Activated T-cell treated with anti-CD3 and anti-CD28 coated beads, Interleukin-2, amount 50 U/mL, for 4 hours (primary cell): ENCODE data around the gene BRF1. TPM values are rescaled to one million over a fixed set of nuclear protein-coding genes. Genes with fewer than 3 reads are reported as not detected.

Experiments used
- ATAC-seq, 2 donors: fragments of 200-7000 bp; cut with Tn5 transposase; one replicate each; pipeline ENCODE4 v1.10.0; 2021
- DNase-seq: peaks from one replicate; pipeline ENCODE4 v3.0.0-alpha.2; 2020
- H3K27me3 Mint-ChIP-seq: one replicate; pipeline ENCODE4 v1.8.0; 2021; ENCODE audit warnings: low read depth, mixed read lengths
- H3K36me3 Mint-ChIP-seq: one replicate; pipeline ENCODE4 v1.8.0; 2022; ENCODE audit warnings: mixed read lengths; ENCODE audit not compliant: insufficient read depth
- H3K4me1 Mint-ChIP-seq: one replicate; pipeline ENCODE4 v1.8.0; 2021; ENCODE audit warnings: low read depth, mixed read lengths
- H3K4me3 Mint-ChIP-seq: one replicate; pipeline ENCODE4 v1.8.0; 2021; ENCODE audit warnings: mild to moderate bottlenecking, moderate library complexity, mixed read lengths
- H3K9me3 Mint-ChIP-seq: one replicate; pipeline ENCODE4 v1.8.0; 2021; ENCODE audit warnings: mixed read lengths
- total RNA-seq, 3 donors: library from RNA; stranded (reverse); gene quantifications; one replicate each; pipeline ENCODE4 v1.2.1, GENCODE V29; 2021

Gene BRF1
- total RNA-seq, 3 donors from 2014 or later = 33.5 to 36.4 (median 35.4) TPM

DNA sequence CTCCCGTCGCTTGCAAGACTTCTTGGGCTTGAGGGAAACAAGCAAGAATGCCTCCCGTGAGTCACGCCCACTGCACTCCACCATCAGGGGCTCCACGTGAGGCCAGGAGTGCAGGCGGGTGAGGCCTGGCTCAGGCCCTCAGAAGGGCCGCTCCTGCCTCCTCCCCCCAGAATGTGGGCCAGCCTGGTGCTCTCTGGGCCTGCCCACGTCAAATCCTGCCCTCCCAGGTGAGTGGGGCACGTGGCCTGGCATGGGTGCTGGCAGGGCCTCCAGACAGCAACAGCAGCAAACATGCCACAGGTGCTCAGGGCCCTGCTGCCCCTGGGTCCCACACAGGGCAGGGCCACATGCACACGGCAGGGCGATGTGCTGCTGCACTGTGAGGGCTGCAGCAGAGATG is 83.0 kb downstream of the BRF1 start:
- DNase-seq (no peak), ATAC-seq (no peak)
- H3K36me3 Mint-ChIP-seq = peaks cover 31% of the 10 kb centered on the region
- H3K9me3 Mint-ChIP-seq = no peaks in the 10 kb centered on the region
- H3K27me3 Mint-ChIP-seq = no peaks in the 10 kb centered on the region
- no peaks in the 10 kb centered on the region for H3K4me1 Mint-ChIP-seq
- no peak overlapping the region for H3K4me3 Mint-ChIP-seq

DNA sequence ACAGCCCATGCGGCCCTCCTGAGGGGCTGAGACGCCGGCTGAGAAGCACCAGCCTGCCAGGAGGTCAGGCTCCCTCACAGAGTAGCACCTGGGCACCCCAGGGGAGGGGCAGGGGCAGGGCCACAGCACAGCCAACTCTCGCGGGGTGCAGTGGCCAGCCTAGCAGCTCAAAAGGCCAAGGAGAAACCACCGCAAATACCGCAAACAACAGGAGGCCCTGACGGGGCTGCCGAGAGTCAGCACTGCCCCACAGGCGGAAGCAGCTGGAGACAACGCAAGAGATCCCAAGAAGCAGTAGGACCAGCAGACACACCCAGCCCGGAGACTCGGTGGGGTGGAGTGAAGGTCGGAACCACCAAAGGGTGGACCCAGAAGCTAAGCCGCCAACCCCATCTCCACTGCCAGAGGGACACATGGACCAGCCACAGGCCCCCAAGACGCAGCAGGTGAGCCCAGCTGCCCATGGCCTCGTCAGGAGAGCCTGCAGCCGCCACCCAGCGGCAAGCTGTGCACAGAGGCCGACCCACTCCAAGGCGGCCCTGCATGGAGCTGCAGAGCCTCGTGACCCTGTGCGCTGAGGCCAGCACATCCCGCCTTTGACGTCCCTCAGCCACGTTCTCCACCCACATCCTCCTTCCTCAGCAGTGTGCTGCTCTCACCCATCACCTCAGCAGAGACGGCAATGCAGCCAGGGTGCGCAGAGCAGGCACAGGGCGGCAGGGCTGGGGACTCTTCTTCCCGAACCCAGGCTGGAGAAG is 84.1 kb downstream of the BRF1 start:
- peaks cover 24% of the 10 kb centered on the region for H3K36me3 Mint-ChIP-seq
- no peak for ATAC-seq
- no peaks in the 10 kb centered on the region for H3K27me3 Mint-ChIP-seq
- no peak overlapping the region for H3K4me3 Mint-ChIP-seq
- H3K9me3 Mint-ChIP-seq = no peaks in the 10 kb centered on the region
- no peaks in the 10 kb centered on the region for H3K4me1 Mint-ChIP-seq
- no peak for DNase-seq

DNA sequence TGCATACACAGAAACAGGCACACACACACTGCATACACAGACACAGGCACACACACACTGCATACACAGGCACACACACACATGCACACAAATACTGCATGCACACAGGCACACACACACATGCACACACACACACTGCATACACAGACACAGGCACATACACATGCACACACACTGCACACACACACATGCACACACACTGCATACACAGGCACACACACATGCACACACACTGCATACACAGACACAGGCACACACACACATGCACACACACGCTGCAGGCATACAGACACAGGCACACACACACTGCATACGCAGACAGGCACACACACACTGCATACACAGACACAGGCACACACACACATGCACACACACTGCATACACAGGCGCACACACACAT is 85.2 kb downstream of the BRF1 start:
- Mint-ChIP-seq H3K36me3 (peaks cover 22% of the 10 kb centered on the region), H3K9me3 (no peaks in the 10 kb centered on the region), H3K4me3 (no peak overlapping the region), H3K4me1 (no peaks in the 10 kb centered on the region), H3K27me3 (no peaks in the 10 kb centered on the region)
- no peak for DNase-seq
- ATAC-seq = no peak

DNA sequence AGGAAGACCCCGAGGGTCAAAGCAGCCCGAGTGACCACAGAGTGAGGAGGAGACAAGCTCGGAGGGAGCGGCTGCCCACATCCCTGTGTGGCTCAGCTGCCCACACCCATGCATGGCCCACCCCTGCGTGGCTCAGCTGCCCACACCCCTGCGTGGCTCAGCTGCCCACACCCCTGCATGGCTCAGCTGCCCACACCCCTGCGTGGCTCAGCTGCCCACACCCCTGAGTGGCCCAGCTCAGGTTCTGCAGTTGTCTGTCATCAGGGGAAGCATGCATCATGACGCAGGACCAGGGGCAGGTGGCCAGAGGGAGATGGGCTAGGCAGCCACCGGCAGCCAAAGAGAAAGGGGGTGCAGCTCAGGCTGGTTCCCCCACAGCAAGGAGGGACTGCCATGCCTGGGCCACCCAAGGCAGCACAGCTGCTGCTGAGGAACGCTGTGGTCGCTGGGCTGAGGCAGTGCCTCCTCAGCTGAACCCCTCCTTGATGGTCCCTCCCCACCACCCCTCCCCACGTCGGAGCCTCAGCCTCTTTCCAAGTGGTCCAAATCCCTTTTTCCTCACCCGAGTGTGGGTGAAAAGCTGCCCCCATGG is 86.4 kb downstream of the BRF1 start:
- Mint-ChIP-seq H3K4me1 (no peaks in the 10 kb centered on the region), H3K27me3 (no peaks in the 10 kb centered on the region), H3K4me3 (no peak overlapping the region), H3K9me3 (no peaks in the 10 kb centered on the region), H3K36me3 (peaks cover 18% of the 10 kb centered on the region)
- ATAC-seq = no peak
- no peak for DNase-seq

DNA sequence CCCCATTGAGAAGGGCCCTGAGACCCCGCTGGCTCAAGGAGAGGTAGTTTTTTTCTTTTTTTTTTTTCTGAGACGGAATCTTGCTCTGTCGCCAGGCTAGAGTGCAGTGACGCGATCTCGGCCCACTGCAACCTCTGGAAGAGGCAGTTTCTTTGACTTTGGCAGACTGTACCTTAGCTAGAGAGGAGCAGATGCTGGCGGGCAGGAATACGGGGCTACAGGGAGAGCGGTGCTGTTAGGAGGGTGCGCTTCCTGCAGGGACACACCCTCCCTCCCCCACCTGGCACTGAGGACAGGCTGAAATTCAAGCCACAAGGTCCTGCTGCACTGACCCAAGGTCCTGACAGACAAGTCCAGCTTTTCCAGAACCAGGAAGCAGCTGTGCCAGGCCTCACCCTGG is 87.4 kb downstream of the BRF1 start:
- Mint-ChIP-seq H3K4me3 (no peak overlapping the region), H3K27me3 (no peaks in the 10 kb centered on the region), H3K9me3 (no peaks in the 10 kb centered on the region), H3K36me3 (peaks cover 13% of the 10 kb centered on the region), H3K4me1 (no peaks in the 10 kb centered on the region)
- no peak for DNase-seq
- ATAC-seq = no peak

DNA sequence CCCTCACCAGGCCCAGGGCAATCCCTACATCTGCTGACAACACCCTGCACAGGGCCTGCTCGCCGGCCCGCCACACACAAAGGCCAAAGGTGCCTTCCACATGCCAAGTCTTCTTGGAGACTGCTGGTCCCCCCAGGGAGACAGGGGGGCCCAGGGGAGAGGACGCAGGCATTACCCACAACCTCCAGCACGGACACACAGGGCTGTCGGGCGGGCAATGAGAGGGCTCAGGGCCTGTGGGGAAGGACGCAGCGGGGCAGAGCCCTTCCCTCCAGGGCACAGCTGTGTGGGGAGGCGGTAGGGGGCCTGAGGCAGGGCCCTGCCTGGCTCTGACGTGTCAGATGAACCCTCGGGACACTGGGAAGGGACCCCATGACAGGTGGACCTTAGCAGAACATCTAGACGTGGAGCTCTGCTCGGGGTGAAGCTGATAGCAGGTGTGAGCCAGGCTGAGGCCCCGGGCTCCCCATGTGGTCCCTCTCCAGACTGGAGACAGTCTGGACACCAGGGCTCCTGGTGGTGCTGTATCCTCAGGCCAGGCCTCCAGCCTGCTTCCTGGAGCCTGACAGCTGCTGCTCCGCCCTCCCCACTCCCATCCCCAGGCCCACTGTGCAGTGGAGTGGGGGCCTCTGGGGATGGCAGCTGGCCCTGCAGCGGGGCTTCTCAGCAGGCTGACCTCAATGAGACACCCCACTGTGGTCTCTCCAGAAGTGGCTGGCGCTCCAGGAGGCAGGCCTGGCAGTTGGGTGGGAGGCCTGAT is 88.1 kb downstream of the BRF1 start:
- no peaks in the 10 kb centered on the region for H3K4me1 Mint-ChIP-seq
- H3K9me3 Mint-ChIP-seq = no peaks in the 10 kb centered on the region
- ATAC-seq (no peak), DNase-seq (no peak)
- H3K27me3 Mint-ChIP-seq = no peaks in the 10 kb centered on the region
- H3K36me3 Mint-ChIP-seq = peaks cover 12% of the 10 kb centered on the region
- H3K4me3 Mint-ChIP-seq = no peak overlapping the region

DNA sequence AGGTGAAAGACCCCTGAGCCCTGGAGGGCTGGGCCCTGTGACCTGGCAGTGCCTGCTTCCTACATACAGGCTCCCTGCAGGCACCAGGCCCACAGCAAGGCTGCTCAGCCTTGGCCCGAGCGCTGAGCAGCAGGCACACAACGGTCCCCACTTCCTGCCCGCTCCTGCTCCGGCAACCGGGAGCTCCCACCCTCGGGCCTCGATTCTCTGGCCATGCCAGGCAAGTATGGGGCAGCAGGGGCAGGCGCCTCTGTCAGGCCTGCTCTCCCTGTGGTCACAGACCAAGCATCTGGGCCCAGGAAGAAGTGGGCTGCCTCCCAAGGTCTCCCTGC is 89.1 kb downstream of the BRF1 start:
- Mint-ChIP-seq H3K9me3 (no peaks in the 10 kb centered on the region), H3K27me3 (no peaks in the 10 kb centered on the region), H3K4me3 (no peak overlapping the region), H3K4me1 (no peaks in the 10 kb centered on the region), H3K36me3 (peaks cover 12% of the 10 kb centered on the region)
- DNase-seq (no peak), ATAC-seq (no peak)

DNA sequence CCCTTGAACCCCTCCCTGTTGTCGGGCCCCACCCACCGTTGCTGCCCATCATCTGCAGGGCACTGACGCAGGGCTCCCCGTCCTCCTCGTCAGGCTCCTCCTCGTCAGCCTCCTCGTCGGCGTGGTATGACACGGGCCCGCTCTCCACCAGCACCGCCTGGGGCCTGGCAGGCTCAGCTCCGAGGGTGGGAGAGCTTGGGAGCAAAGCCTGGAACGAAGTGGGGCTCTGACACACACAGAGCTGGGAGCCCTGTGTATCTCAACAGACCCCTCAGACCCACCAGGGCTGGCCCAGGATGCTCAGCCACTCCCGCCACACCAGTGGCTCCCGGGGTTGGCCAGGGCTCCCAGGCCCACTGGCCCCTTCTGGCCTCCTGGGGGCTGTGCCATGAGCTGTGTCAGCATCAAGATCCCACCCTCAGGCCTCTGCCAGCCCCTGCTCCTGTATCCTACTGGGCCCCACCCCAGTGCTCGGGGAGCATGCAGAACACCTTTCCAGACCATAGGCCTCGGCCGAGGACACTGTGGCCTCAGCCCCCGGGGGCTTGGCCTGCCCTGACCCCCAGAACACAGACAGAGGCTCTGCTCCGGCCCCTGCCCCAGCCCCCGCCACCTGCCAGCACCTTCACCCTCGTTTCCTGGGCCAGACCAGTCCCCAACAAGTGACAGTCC is 89.6 kb downstream of the BRF1 start:
- DNase-seq (no peak), ATAC-seq (no peak)
- no peaks in the 10 kb centered on the region for H3K27me3 Mint-ChIP-seq
- H3K4me1 Mint-ChIP-seq = no peaks in the 10 kb centered on the region
- H3K4me3 Mint-ChIP-seq = no peak overlapping the region
- peaks cover 12% of the 10 kb centered on the region for H3K36me3 Mint-ChIP-seq
- no peaks in the 10 kb centered on the region for H3K9me3 Mint-ChIP-seq

DNA sequence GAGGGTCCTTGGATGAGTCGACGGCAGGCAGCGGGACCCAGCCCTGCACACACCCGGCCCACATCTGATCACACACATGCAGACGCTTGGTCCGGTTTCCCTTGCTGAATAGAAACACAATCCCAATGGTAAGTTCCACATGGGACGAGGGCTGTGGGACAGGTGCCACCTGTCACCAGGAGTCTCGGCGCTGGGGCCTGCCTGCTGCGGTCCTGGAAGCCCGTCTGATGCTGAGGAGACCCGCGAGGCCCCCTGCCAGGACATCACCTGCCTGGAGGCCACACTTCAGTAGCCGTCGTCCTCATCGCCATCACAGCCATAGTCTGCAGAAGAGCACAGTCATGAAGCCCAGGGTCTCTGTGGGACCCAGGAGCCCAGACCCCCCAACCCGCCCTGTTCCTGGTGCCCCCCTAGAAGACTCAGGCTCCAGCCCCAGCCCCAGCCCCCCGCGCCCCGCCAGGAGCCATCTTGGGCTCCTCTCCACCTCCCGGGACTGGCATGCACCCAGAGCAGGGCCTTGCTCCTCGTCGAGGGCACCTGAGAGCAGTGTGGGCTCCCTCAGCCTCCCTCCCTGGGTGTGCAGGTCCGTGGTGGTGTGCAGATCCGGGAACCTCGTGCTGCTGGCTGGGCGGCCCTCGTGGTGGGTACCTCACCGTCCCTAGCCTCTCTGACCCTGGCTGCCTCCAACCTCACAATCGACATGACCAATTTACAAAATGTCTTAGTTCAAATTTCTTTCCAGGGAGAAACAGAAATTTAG is 90.4 kb downstream of the BRF1 start:
- H3K36me3 Mint-ChIP-seq = peaks cover 8% of the 10 kb centered on the region
- H3K4me3 Mint-ChIP-seq = no peak overlapping the region
- H3K27me3 Mint-ChIP-seq = no peaks in the 10 kb centered on the region
- no peaks in the 10 kb centered on the region for H3K9me3 Mint-ChIP-seq
- no peak for DNase-seq
- ATAC-seq = no peak
- H3K4me1 Mint-ChIP-seq = no peaks in the 10 kb centered on the region

DNA sequence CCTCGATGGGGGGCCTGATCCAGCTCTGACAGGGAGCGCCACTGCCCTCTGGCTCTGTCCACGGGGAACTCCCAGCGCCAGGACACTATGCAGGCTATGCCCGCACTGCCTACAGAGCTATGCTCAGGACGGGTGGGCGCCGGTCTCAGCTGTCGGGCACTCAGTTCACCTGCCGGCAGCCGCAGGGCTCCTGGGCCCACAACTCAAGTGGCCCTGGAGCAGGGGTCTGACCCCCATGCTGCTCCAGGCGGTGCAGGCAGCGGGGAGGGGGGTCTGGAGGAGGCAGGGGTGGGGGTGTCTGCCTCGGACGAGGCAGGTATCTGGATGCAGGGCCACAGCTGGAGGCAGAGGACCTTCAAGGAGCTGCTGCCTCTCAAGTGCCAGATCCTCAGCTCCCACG is 91.2 kb downstream of the BRF1 start:
- ATAC-seq = no peak
- Mint-ChIP-seq H3K9me3 (no peaks in the 10 kb centered on the region), H3K4me1 (no peaks in the 10 kb centered on the region), H3K27me3 (no peaks in the 10 kb centered on the region), H3K4me3 (no peak overlapping the region), H3K36me3 (peaks cover 4% of the 10 kb centered on the region)
- no peak for DNase-seq

DNA sequence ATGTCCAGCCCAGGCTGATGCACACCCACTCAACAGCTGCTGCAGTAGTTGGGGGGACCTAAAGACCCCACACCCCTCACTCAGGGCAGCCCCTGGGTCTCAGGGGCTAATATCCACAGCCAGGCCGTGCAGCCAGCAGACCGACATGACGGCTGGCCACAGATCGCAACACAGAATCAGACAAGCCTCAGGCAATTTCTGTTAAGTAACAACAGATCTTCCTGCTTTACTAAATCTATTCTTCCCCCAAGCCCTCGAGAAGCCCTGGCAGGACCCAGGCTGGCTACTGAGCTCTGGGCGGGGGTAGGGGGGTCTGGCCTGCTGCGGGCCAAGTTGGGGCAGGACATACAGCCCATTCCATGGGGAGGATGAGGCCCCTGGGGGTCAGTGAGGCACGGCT is 91.7 kb downstream of the BRF1 start:
- no peak for ATAC-seq
- no peak for DNase-seq
- peaks cover 4% of the 10 kb centered on the region for H3K36me3 Mint-ChIP-seq
- no peak overlapping the region for H3K4me3 Mint-ChIP-seq
- peaks cover 4% of the 10 kb centered on the region for H3K4me1 Mint-ChIP-seq
- H3K27me3 Mint-ChIP-seq = no peaks in the 10 kb centered on the region
- H3K9me3 Mint-ChIP-seq = no peaks in the 10 kb centered on the region

DNA sequence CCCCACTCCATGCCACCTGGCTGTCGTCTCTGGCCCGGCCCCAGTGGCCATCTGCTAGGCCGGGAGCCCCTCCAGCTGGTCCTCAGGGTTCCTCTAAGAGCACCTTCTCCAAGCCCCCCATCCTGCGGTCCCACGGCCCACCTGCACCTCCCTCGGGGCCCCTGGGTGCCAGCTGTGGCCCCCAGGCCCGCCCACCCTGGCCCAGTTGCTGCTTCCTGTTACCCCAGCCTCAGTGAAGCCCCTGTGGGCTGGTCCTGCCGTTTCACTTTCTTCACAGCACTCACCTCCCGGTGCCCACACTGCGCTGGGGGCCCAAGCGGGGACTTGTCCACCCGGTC is 92.1 kb downstream of the BRF1 start:
- Mint-ChIP-seq H3K4me1 (peaks cover 4% of the 10 kb centered on the region), H3K4me3 (no peak overlapping the region), H3K27me3 (no peaks in the 10 kb centered on the region), H3K36me3 (peaks cover 4% of the 10 kb centered on the region), H3K9me3 (no peaks in the 10 kb centered on the region)
- DNase-seq (no peak), ATAC-seq (no peak)

DNA sequence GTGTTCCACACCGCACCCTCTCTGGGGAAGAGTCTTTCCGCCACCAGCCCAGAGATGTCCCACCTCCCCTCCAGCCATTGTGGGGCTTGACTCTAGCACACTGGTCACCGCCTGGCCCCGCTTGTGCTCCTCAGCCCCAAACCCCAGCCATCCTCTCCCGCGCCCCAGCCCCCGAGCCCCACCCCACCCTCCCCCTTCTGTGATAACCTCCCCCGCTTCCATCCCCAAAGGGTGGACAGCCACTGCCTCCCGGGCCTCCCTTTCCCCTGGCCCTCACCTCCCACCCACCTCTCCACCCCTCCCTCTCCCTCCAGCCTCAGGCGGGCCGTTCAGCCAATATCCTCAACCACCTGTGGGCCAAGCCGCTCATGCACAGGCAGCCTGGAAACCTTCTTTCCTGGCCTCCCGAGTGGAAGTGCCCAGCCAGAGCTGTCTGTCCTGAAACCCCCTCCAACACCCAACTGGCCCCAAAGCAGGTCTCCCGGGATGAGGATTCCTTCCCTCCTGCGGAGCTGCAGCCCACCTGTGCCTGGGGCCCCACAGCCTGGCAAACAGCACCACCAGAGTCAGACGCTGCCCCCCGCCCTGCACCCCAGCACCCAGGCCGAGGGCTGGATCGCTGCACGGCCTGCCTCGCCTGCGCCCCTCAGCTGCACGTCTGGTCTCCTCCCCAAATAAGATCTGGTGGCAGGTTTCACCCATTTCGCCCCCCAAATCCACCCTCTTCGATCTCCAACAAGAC is 92.6 kb downstream of the BRF1 start:
- Mint-ChIP-seq H3K4me3 (no peak overlapping the region), H3K9me3 (no peaks in the 10 kb centered on the region)

More for the DNA sequence above, 92.6 kb downstream of the BRF1 start:
- ATAC-seq (no peak), DNase-seq (no peak)
- Mint-ChIP-seq H3K27me3 (no peaks in the 10 kb centered on the region), H3K36me3 (peaks cover 4% of the 10 kb centered on the region), H3K4me1 (peaks cover 4% of the 10 kb centered on the region)
